HEK293T (cell line): ENCODE results near the gene POFUT2.

ENCODE experiments used
- ARNT ChIP-seq: fragments of 450-650 bp; IDR thresholded peaks from 2 replicates; pipeline ENCODE4 v1.6.1; 2017; ENCODE audit warnings: mild to moderate bottlenecking
- BHLHE40 ChIP-seq: fragments of 450-650 bp; IDR thresholded peaks from 2 replicates; pipeline ENCODE4 v1.6.1; 2016; ENCODE audit warnings: mild to moderate bottlenecking, moderate library complexity, borderline replicate concordance
- CTBP1 ChIP-seq: fragments of 450-650 bp; IDR thresholded peaks from 2 replicates; pipeline ENCODE4 v1.6.1; 2016; ENCODE audit warnings: borderline replicate concordance
- ELF4 ChIP-seq: fragments of 450-650 bp; IDR thresholded peaks from 2 replicates; pipeline ENCODE4 v1.6.1; 2017; ENCODE audit warnings: antibody characterized with exemption
- FOXM1 ChIP-seq: fragments of 450-650 bp; IDR thresholded peaks from 2 replicates; pipeline ENCODE4 v1.6.1; 2017; ENCODE audit warnings: mild to moderate bottlenecking, borderline replicate concordance
- L3MBTL2 ChIP-seq: fragments of 450-650 bp; conservative IDR thresholded peaks from 2 replicates; pipeline ENCODE4 v1.6.1; 2016; ENCODE audit warnings: mild to moderate bottlenecking
- LEF1 ChIP-seq: fragments of 450-650 bp; IDR thresholded peaks from 2 replicates; pipeline ENCODE4 v1.6.1; 2017; ENCODE audit warnings: mild to moderate bottlenecking, borderline replicate concordance
- SP1 ChIP-seq: fragments of 450-650 bp; IDR thresholded peaks from 2 replicates; pipeline ENCODE4 v1.6.1; 2017
- SUZ12 ChIP-seq: fragments of 450-650 bp; IDR thresholded peaks from 2 replicates; pipeline ENCODE4 v1.6.1; 2016; ENCODE audit warnings: mild to moderate bottlenecking
- TARDBP ChIP-seq: fragments of 450-650 bp; IDR thresholded peaks from 2 replicates; pipeline ENCODE4 v1.6.1; 2016
- TF ChIP-seq, protein P1 (sequence below): fragments of 450-650 bp; IDR thresholded peaks from 2 replicates; pipeline ENCODE4 v1.6.1; 2016

DNA sequence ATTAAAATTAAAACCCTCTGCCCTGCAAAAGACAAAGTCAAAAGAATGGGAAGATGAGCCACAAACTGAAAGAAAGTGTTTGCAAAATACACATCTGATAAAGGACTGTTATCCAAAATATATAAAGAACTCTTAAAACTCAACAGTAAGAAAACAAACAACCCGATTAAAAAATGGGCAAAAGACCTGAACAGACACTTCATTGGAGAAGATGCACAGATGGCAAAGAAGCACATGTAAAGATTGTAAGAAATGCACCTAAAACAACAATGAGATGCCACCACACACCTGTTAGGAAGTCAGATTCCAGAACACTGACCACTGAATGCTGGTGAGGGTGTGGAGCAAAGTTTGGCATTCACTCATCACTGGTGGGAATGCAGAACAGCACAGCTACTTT, 24.6 kb upstream of the POFUT2 start:
- TF ChIP-seq TARDBP (no peak), BHLHE40 (no peak), CTBP1 (no peak), ELF4 (no peak), SP1 (no peak), SUZ12 (no peak), FOXM1 (no peak), ARNT (no peak), L3MBTL2 (no peak), LEF1 (no peak)
- TF ChIP-seq, protein P1, sequence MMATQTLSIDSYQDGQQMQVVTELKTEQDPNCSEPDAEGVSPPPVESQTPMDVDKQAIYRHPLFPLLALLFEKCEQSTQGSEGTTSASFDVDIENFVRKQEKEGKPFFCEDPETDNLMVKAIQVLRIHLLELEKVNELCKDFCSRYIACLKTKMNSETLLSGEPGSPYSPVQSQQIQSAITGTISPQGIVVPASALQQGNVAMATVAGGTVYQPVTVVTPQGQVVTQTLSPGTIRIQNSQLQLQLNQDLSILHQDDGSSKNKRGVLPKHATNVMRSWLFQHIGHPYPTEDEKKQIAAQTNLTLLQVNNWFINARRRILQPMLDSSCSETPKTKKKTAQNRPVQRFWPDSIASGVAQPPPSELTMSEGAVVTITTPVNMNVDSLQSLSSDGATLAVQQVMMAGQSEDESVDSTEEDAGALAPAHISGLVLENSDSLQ, result no peak
